Measurements from ENCODE around the gene SAT2.

SAT2 gene

GRCh38 chr17:7640783-7641182 is 13.2 kb upstream of the SAT2 start:
- no peak for TF ChIP-seq CTCF (IDR thresholded peaks at IDR 0.05; ENCODE audit: low read depth, low read length)
- Histone ChIP-seq H3K9me3 (no peaks in the 10 kb centered on the region), H3K27me3 (no peaks in the 10 kb centered on the region), H3K4me3 (ENCODE audit: low read depth, low read length) (no peak overlapping the region), H3K4me1 (no peaks in the 10 kb centered on the region), H3K36me3 (no peaks in the 10 kb centered on the region)
- no peak for DNase-seq

GRCh38 chr17:7636163-7636562 is 8.5 kb upstream of the SAT2 start:
- Histone ChIP-seq H3K9me3 (no peaks in the 10 kb centered on the region), H3K36me3 (no peaks in the 10 kb centered on the region), H3K27me3 (no peaks in the 10 kb centered on the region), H3K4me3 (ENCODE audit: low read depth, low read length) (no peak overlapping the region), H3K4me1 (no peaks in the 10 kb centered on the region)
- no peak for TF ChIP-seq CTCF (IDR thresholded peaks at IDR 0.05; ENCODE audit: low read depth, low read length)
- no peak for DNase-seq

- H3K4me1 ChIP-seq, result no peaks in the 10 kb centered on the region
- no peaks in the 10 kb centered on the region for H3K36me3 ChIP-seq
- no peaks in the 10 kb centered on the region for H3K9me3 ChIP-seq
- no peak overlapping the region for H3K4me3 ChIP-seq (ENCODE audit: low read depth, low read length)
- no peaks in the 10 kb centered on the region for H3K27me3 ChIP-seq
- TF ChIP-seq CTCF (IDR thresholded peaks at IDR 0.05; ENCODE audit: low read depth, low read length), result peak; percentile 77
- peak; percentile 76 for DNase-seq
Measured at GRCh38 chr17:7634384-7634783, 6.8 kb upstream of the SAT2 start.

GRCh38 chr17:7633093-7633492 is 5.5 kb upstream of the SAT2 start:
- no peak for DNase-seq
- Histone ChIP-seq H3K36me3 (no peaks in the 10 kb centered on the region), H3K4me1 (no peaks in the 10 kb centered on the region), H3K9me3 (no peaks in the 10 kb centered on the region), H3K4me3 (ENCODE audit: low read depth, low read length) (no peak overlapping the region), H3K27me3 (no peaks in the 10 kb centered on the region)
- TF ChIP-seq CTCF (IDR thresholded peaks at IDR 0.05; ENCODE audit: low read depth, low read length), result no peak

GRCh38 chr17:7632492-7632894 is 4.9 kb upstream of the SAT2 start:
- peak; percentile 48 for TF ChIP-seq CTCF (IDR thresholded peaks at IDR 0.05; ENCODE audit: low read depth, low read length)
- DNase-seq, result peak; percentile 18
- H3K4me3 ChIP-seq (ENCODE audit: low read depth, low read length), result no peak overlapping the region
- no peaks in the 10 kb centered on the region for H3K36me3 ChIP-seq
- no peaks in the 10 kb centered on the region for H3K27me3 ChIP-seq
- no peaks in the 10 kb centered on the region for H3K4me1 ChIP-seq
- H3K9me3 ChIP-seq, result no peaks in the 10 kb centered on the region

- H3K27me3 ChIP-seq, result no peaks in the 10 kb centered on the region
Measured at GRCh38 chr17:7631398-7632380, 4.1 kb upstream of the SAT2 start.

More at GRCh38 chr17:7631398-7632380, 4.1 kb upstream of the SAT2 start:
- Histone ChIP-seq H3K36me3 (no peaks in the 10 kb centered on the region), H3K4me1 (no peaks in the 10 kb centered on the region), H3K4me3 (ENCODE audit: low read depth, low read length) (no peak overlapping the region), H3K9me3 (no peaks in the 10 kb centered on the region)
- no peak for TF ChIP-seq CTCF (IDR thresholded peaks at IDR 0.05; ENCODE audit: low read depth, low read length)
- peak; percentile 20 for DNase-seq
